OCI-LY7 (cell line): ENCODE data around the gene DGAT2. TPM values are rescaled to one million over a fixed set of nuclear protein-coding genes. Genes with fewer than 3 reads are reported as not detected.

ENCODE experiments used
- BruUV-seq: library from RNA; stranded (reverse); fragments of 400-500 nt; replicated peaks from 2 replicates; lab custom pipeline; 2021; lab: Mats Ljungman, UMichigan
- CTCF ChIA-PET: fragments of 300-600 bp; sonication (Branson Sonifier 250); formaldehyde crosslinking; loops from one replicate; lab custom pipeline; 2022; ENCODE audit warnings: antibody characterized with exemption; ENCODE audit not compliant: unreplicated experiment; lab: Charles Lee
- POLR2A ChIA-PET: fragments of 300-600 bp; sonication (Branson Sonifier 250); formaldehyde crosslinking; loops from one replicate; lab custom pipeline; 2022; ENCODE audit warnings: antibody characterized with exemption; lab: Charles Lee
- DNase-seq: peaks from one replicate; pipeline ENCODE4 v3.0.0-alpha.2; 2015; ENCODE audit warnings: low spot score
- H2AFZ ChIP-seq: fragments of 200-600 bp; sonication (generic), shearing (Covaris generic); 2 replicates; pipeline ENCODE4 v1.6.1; 2014; ENCODE audit warnings: mild to moderate bottlenecking, antibody characterized with exemption, low read length, moderate library complexity
- H3K27ac ChIP-seq: fragments of 200-600 bp; sonication (generic); 2 replicates; pipeline ENCODE4 v1.5.1; 2014; ENCODE audit warnings: mixed run types, low read depth, mild to moderate bottlenecking, moderate library complexity, low read length, inconsistent platforms; ENCODE audit not compliant: poor library complexity, severe bottlenecking
- H3K36me3 ChIP-seq: fragments of 200-600 bp; sonication (generic); 2 replicates; pipeline ENCODE4 v1.6.1; 2014; ENCODE audit warnings: mild to moderate bottlenecking, antibody characterized with exemption, low read length, moderate library complexity, mixed read lengths; ENCODE audit not compliant: insufficient read depth
- H3K4me1 ChIP-seq: fragments of 200-600 bp; sonication (generic); 2 replicates; pipeline ENCODE4 v1.5.1; 2014; ENCODE audit warnings: mild to moderate bottlenecking, low read length; ENCODE audit not compliant: insufficient read depth, poor library complexity, severe bottlenecking
- H3K4me2 ChIP-seq: fragments of 200-600 bp; sonication (generic); 2 replicates; pipeline ENCODE4 v1.6.1; 2014; ENCODE audit warnings: mild to moderate bottlenecking, low read length
- H3K4me3 ChIP-seq: fragments of 200-600 bp; sonication (generic); 2 replicates; pipeline ENCODE4 v1.5.1; 2014; ENCODE audit warnings: mild to moderate bottlenecking, low read depth, low read length; ENCODE audit not compliant: poor library complexity, severe bottlenecking
- H3K79me2 ChIP-seq: fragments of 200-600 bp; sonication (generic); 2 replicates; pipeline ENCODE4 v1.6.1; 2016; ENCODE audit warnings: low read depth, mild to moderate bottlenecking, low read length, moderate library complexity, mixed read lengths; ENCODE audit not compliant: insufficient read depth
- H3K9me2 ChIP-seq: fragments of 200-600 bp; sonication (generic); 2 replicates; pipeline ENCODE4 v1.6.1; 2016; ENCODE audit warnings: mild to moderate bottlenecking, low read length, mixed read lengths; ENCODE audit not compliant: insufficient read depth
- H3K9me3 ChIP-seq: fragments of 200-600 bp; sonication (generic); 2 replicates; pipeline ENCODE4 v1.6.1; 2014; ENCODE audit warnings: mild to moderate bottlenecking, mixed run types, low read length, mixed read lengths
- H4K20me1 ChIP-seq: fragments of 200-600 bp; sonication (generic); 2 replicates; pipeline ENCODE4 v1.6.1; 2014; ENCODE audit warnings: mild to moderate bottlenecking, antibody characterized with exemption, low read length, moderate library complexity, mixed read lengths; ENCODE audit not compliant: insufficient read depth
- CTCF ChIP-seq: fragments of 200-600 bp; sonication (generic); conservative IDR thresholded peaks from 2 replicates; pipeline ENCODE4 v1.5.1; 2014; ENCODE audit warnings: mild to moderate bottlenecking, antibody characterized with exemption, low read length, moderate library complexity, mixed read lengths
- EZH2phosphoT487 ChIP-seq: fragments of 200-600 bp; sonication (generic); IDR thresholded peaks from 2 replicates; pipeline ENCODE4 v1.6.1; 2018; ENCODE audit warnings: low read depth, borderline replicate concordance, mild to moderate bottlenecking, mixed run types, antibody characterized with exemption, low read length, moderate library complexity, mixed read lengths
- intact Hi-C: fragments of 100-400 bp; cut with micrococcal nuclease; formaldehyde crosslinking; loops from one replicate; pipeline ENCODE4 v1.10.0; 2022; ENCODE audit not compliant: unreplicated experiment
- total RNA-seq, 2 experiments: library from RNA; depleted of rRNA in 1 of 2; stranded (reverse); fragments of >200 nt in 1 of 2; shearing (Covaris generic) in 1 of 2; gene quantifications; 2 replicates each; pipeline ENCODE4 v1.2.3, GENCODE V29; 2014 to 2022

Gene DGAT2
- total RNA-seq, 2 experiments from 2014 or later: 5.6 to 6.5 TPM

GRCh38 chr11:75809111-75809510 lies 40.5 kb downstream of the DGAT2 start:
- POLR2A ChIA-PET: interaction anchor here (0.8 kb wide), 1 partner anchor 64 kb away, joined by 3 read pairs; no protein-coding TSS in a partner anchor
- no peaks in the 10 kb centered on the region for H3K9me3 ChIP-seq
- H3K4me3 ChIP-seq: no peak overlapping the region
- no peak overlapping the region for H3K27ac ChIP-seq
- H3K36me3 ChIP-seq: no peaks in the 10 kb centered on the region
- no peaks in the 10 kb centered on the region for H3K9me2 ChIP-seq
- no peak overlapping the region for H2AFZ ChIP-seq
- no peak for TF ChIP-seq CTCF
- no peak for TF ChIP-seq EZH2phosphoT487
- CTCF ChIA-PET: no interaction called here
- H3K4me1 ChIP-seq: peaks cover 42% of the 10 kb centered on the region
- no peaks in the 10 kb centered on the region for H4K20me1 ChIP-seq
- intact Hi-C loops: no loop called here
- DNase-seq: no peak
- BruUV-seq: no TSS peak
- no peaks in the 10 kb centered on the region for H3K79me2 ChIP-seq
- H3K4me2 ChIP-seq: no peak overlapping the region

DNA sequence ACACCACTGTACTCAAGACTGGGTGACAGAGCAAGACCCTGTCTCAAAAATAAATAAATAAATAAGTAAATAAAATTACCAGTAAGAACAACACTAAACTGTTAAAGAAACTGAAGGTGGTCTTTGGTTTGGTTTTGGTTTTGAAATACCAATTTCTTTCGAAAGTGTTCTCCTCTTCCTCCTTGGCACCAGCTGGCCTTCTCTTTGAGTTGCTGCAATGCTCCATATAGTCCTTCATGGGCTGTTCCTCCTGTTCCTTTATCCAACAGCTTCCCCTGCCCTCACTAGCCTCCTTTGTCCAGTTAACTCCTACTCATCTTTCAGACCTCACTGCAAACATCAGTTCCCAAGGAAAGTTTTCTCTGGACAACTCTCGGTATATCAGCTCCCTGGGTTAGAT lies 41.4 kb downstream of the DGAT2 start:
- H3K9me2 ChIP-seq: no peaks in the 10 kb centered on the region
- CTCF ChIA-PET: no interaction called here
- H3K4me3 ChIP-seq: no peak overlapping the region
- POLR2A ChIA-PET: interaction anchor here (0.7 to 3.2 kb wide), 4 partner anchors 8 to 57 kb away, joined by 3 to 12 read pairs (median 4); no protein-coding TSS in a partner anchor
- peaks cover 45% of the 10 kb centered on the region for H3K4me1 ChIP-seq
- TF ChIP-seq CTCF (no peak), EZH2phosphoT487 (no peak)
- H3K9me3 ChIP-seq: no peaks in the 10 kb centered on the region
- H3K36me3 ChIP-seq: no peaks in the 10 kb centered on the region
- no peak overlapping the region for H3K4me2 ChIP-seq
- intact Hi-C loops: no loop called here
- peak overlapping the region; percentile 9; the same call in 1 of the 2 replicates for H2AFZ ChIP-seq
- no peak for DNase-seq
- H4K20me1 ChIP-seq: no peaks in the 10 kb centered on the region
- no TSS peak for BruUV-seq
- H3K27ac ChIP-seq: no peak overlapping the region
- H3K79me2 ChIP-seq: no peaks in the 10 kb centered on the region

GRCh38 chr11:75810637-75811390 lies 42.2 kb downstream of the DGAT2 start:
- intact Hi-C loops: no loop called here
- H3K36me3 ChIP-seq: no peaks in the 10 kb centered on the region
- peaks cover 45% of the 10 kb centered on the region for H3K4me1 ChIP-seq
- peak overlapping the region; percentile 24; the same call in 1 of the 2 replicates for H3K4me2 ChIP-seq
- POLR2A ChIA-PET: interaction anchor here (0.9 to 3.2 kb wide), 5 partner anchors 8 to 86 kb away, joined by 3 to 12 read pairs (median 3); no protein-coding TSS in a partner anchor
- H3K9me3 ChIP-seq: no peaks in the 10 kb centered on the region
- H3K27ac ChIP-seq: no peak overlapping the region
- no peaks in the 10 kb centered on the region for H3K9me2 ChIP-seq
- H3K4me3 ChIP-seq: no peak overlapping the region
- no TSS peak for BruUV-seq
- no peak for TF ChIP-seq EZH2phosphoT487
- peaks cover 4% of the 10 kb centered on the region for H3K79me2 ChIP-seq
- no peaks in the 10 kb centered on the region for H4K20me1 ChIP-seq
- H2AFZ ChIP-seq: peak overlapping the region; percentile 9; the same call in 1 of the 2 replicates
- no peak for DNase-seq
- CTCF ChIA-PET: interaction anchor here (2.6 kb wide), 1 partner anchor 9 kb away, joined by 6 read pairs; no protein-coding TSS in a partner anchor
